DMS53 (cell line): ENCODE results near the gene TMEM132C.
A peak's percentile ranks its signal among the peaks of the same experiment; 100 is the strongest.

ENCODE experiments used
- DNase-seq: peaks from one replicate; lab custom pipeline; 2025; lab: John Stamatoyannopoulos, UW

TMEM132C gene

DNA sequence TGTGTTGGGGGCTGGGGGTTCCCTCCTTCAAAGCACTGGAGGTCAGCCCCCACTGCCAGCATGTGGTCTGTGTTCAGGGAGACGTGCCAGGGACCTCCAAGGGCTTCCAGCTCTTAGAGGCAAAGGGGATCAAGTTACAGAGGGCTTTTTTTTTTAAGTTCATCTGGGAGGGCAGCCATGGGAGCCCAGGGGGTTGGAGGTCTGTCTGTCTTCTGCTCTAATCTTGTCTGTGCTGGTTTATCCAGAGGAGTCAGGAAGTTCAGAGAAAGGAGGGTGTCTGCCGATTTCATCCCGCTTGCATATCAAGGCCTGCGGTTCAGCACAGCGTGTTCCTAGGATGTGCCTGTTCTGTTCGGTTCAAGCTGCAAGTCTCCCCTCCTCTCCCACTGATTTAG lies 72.2 kb downstream of the TMEM132C start:
- no peak for DNase-seq

DNA sequence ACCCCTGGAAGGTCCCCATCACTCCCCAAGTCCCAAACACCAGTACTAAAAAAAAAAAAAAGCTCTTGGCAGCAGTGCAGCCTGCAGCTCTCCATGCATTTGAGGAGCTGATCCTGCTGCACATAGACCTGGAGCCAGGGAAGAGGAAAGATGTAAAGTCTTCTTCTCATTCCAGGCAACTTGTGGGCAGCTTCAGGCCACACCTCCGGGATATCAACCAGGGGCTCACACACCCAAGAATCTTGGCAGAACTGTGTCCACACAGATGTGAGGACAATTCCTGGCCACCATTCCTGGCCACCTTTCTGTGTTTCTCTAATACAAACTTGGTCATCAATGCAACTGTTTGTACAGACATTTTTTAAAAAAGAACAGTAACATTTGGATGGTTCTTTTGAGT lies 72.7 kb downstream of the TMEM132C start:
- DNase-seq = no peak

DNA sequence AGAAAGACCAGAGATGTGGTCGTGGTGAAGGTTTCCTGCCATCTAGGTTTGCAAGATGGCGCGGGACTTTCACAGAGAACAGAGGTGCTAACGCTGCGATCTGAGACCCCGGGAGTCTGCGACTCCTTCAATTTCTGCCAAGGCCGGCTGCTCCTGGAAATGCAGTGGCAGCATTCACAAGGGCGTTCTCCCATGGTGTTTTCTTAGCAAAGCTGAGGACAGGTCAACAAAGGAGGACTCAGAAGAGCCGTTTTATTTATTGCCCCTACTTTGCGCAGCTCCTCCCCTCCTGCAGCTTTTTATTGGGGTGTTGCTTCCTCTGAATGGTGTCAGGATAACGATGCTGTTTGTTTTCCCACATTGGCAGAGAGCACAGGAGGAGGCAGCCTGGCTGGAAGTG lies 86.3 kb downstream of the TMEM132C start:
- no peak for DNase-seq

DNA sequence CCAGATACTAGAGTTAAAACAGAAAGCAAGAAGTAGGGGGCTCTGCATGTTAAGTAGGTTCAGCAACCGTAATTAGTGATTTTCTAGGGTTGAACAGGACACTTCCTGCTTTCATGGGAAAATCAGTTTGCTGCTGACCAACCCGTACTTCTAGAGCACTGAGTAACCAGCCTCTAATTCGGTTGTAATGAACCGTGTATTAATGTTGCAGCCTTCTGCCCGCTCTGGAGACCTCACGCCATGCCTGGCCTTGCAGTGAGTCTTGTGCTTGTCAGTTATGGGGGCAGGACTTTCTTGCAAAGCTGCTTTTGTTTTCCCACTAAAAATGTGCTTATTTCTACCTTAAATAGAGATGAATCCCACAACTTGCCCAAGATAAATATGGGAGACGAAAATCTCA lies 89.6 kb downstream of the TMEM132C start:
- no peak for DNase-seq

DNA sequence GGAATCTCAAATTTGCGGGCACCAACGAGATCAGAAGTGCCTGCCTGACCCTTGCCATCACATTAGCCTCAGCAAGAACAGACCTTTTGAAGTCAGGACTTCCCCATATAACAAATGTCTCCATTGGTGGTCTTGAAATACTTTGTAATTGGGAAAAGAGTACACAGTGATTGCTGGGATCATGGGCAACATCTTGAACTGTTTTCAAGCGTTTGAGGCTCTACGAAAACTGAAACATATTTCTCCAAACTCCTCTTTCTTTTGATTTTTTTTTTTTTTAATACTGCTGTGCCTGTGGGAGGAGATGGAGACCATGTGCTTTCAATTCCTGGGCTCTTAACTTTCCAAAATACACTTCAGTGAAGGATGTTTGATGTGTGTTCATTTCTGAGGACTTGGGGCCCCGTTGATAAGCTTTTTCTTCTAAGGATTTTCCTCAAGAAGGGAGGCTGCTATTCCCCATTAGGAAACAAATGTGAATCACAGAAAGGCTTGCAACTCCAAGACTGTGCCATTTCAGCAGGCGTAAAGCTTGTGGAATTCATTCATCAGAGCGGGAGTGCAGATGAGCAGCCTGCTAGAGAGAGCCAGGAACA lies 94.5 kb downstream of the TMEM132C start:
- no peak for DNase-seq

DNA sequence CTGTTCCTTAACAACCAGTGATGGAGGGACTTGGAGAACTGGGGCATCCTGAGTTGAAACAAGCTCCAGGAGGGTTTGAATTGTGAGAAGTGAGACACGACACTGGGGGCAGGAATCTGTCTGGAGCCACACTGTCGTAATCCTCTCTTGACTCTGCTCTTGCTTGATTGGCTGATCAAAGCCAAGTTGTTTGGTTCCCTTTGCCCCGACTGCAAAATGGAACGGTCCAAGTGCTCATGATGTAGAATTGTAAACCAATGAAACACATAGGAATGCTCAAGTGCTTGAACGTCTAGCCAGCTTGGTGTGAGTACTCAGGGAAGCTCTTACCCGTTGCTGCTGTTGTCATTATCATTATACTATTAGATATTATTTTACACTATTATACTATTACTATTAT lies 98.1 kb downstream of the TMEM132C start:
- DNase-seq = no peak

DNA sequence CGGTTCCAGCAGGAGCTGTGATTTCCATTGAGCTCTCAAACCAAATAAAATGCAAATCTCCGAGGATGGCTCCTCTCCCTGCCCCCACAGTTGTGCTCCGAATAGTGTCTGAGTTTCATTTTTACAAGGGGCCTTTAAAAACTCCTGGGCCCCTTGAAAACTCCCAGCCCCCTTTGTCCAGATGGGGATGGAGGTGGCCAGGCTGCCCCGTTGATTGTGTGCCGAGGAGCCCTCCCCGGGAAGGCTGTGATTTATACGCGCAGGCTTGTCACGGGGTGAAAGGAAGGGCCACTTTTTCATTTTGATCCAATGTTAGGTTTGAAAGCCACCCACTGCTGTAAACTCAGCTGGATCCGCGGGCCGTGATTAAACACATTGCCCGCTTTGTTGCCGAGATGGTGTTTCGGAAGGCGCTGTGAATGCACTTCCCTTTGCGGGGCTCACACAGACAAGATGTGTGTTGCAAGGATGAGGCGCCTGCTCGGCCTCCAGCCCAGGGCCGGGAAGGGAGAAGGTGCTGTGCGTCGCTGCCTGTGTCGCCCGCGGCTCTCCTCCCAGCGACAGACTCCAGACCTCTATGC lies 98.8 kb downstream of the TMEM132C start:
- DNase-seq = no peak

DNA sequence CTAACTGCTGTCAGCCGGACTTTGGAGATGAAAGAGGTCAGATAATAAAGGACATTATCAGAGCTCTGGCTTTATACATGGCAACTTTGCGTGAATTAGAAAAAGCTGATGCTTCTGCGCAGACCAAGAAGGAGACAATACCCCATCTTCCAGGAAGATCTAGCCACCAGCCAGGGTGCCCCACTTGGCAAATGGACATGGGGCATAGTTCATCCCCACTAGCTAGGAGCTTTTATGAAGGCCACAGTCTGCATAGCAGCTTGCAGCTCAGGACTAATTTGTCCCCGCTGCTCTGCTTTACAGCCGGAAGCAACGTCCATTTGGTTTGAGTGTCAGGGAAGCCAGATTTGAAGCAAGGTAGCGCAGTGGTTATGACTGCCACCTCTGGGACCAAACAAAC lies 101.0 kb downstream of the TMEM132C start:
- no peak for DNase-seq

DNA sequence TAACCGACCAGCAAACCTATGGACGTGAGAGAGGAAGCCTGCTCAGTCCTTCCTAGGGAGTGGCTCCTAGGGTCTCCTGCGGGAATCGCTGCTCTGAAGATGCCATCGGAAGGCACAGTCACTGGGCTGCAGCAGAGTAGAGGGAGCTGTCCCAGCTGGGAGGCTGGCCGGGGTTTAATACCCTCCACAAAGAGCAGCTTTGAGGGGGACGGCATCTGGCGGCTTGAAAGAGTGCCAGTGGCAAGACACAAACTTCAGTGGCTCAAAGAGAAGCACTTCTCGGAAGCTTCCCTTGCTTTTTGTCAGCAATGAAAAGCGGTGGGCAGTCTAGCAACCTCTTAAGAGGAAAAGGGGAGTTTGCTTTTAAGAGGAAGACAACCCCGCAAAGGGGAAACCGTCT lies 114.6 kb downstream of the TMEM132C start:
- DNase-seq = no peak

DNA sequence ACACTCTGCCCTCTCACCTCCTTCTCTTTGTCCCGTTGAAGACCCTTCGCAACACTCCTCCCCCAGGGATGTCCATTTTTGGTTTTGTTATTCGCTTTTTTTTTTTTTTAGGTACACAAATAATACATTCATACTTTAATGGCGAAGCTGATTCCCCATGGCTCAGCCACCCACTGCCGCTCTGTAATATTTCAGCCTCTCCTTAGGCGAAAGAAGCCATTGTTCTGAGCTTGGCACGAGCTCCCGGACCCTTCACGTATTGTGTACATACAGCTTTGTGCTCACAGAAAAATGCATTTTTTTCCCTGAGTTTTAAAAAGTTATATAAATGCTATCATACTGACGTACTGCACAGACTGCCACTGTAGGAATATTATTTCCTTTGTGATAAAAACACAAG lies 115.0 kb downstream of the TMEM132C start:
- DNase-seq = no peak

DNA sequence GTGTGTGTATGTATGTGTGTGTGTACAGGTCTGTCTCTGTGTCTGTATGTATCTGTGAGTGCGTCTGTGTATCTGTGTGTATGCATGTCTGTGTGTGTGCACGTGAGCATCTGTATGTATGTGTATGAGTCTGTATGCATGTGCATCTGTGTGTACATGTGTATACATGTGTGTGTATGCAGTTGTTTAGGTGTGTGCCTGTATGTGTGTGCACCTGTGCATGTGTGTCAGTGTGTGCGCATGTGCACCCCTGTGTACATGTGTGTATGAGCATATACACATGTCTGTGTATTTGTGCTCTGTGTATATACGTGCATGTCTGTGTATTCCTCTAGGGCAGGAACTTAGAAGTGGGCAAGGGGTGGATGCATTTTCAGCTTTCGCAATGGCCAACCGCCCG lies 116.0 kb downstream of the TMEM132C start:
- no peak for DNase-seq

DNA sequence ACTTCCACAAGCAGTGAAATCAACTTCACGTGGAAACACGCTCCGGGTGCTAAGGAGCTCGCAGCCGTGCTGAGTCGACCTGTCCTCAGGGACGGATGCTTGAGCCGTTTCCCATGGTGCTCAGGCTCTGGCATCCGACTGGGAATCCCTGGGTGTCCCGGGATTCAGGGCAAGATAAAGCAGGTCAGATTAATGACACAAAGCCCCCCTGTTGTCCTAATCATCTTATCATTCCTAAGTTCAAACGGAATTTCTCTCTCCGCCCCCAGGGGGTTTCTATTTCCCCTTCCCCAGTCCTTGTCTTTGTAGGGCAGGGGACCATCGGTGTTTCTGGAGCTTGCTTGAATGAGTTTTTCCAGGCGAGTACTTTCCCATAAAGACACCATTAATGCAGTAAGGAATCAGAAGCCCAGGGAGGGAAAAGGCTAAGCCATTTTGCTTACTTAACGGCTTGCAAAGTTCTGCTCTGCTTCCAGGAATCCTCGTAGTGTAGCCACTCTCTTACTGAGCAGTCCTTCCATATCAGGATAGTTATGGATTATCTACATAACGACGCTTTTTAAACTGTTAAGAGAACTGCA lies 116.5 kb downstream of the TMEM132C start:
- DNase-seq = no peak

DNA sequence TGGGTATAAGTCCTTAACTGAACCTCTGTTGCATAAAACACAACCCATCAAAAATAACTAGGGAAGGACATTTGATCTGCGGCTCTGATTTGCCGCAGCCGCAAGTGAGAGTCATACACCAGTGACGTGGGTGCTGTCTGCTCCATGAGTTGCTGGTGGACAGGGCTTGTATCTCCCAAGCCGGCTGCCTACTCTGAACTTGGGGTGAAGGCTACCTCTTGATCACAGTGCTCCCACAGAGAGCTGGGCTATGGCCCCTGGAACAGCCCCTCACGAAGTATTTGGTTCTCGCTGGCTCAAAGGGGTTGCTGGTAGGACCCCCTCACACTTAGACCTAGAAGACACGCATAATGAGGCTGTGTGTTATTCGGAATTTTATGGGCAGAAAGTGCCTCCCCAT lies 118.8 kb downstream of the TMEM132C start:
- DNase-seq = no peak

DNA sequence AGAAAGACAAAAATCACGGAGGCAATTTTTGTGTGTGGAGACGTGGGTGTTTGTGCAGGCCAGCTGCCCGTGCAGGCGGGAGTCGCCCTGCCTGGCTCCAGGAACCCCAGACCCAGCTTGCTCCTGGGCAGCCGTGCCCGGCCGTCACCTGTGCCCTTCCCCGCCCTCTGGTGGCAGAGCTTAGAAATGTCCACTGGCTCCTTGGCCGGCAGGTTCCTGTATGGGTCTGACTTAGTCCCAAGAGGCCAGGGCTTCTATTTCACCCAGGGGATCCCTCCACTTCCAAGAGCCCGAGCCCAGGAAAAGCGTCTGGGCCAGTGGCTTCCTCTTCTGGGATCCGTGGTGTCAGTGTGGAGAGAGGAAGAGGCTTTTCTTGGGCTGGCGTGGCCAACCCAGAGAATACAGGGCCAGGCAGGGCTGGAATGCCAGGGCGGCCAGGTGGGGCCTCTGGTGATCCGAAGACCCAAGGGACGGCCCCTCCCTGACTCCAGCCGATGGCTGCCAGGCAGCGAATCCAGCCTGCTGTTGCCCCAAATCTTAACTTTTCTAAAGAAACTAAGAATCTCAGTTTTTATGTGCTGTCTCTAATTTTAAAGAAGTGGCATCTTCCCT lies 120.9 kb downstream of the TMEM132C start:
- DNase-seq = peak; percentile 57

DNA sequence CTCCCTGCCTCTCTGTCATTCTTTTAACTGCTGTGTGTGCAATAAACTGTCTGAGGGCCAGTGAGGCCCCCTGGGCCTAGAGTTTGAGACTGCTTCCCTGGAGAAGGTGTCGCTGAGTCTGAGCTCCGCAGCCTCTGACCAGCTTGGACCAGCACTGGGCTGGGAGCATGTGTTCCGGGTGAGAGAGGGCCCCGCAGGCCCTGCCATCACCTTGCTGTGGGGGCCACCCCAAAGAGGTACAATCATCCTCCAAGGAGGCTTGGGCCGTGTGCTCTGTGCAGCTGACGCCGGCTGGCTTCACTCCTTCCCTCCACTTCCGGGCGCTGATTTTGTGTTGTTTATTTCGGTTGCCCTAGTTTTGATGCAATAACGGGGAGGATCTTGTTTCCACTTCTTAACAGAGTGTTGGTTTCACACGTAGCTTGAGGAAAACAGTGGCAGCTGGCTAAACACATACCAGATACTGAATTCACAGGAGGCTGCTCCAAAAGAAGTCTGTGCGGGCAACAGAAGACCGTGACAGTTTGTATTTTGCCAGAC lies 121.6 kb downstream of the TMEM132C start:
- DNase-seq = no peak

DNA sequence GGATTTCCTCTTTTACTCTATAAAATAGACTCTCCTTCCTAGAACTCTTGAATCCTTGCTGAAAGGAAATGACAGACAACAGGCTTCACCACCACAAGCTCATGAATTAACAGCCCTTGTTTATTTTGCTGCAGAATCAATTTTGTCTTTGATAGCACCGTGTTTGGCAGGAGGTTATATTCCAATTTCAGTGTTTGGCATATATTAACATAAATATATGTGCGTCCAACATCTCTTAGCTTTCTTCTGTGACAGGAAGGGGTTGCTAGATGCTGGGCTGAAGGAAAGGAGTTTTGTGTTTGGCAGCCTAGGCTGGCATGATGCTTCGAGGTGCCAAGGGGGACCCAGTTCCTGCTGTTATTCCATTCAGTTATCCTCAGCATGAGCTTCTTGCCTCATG lies 126.4 kb downstream of the TMEM132C start:
- no peak for DNase-seq

DNA sequence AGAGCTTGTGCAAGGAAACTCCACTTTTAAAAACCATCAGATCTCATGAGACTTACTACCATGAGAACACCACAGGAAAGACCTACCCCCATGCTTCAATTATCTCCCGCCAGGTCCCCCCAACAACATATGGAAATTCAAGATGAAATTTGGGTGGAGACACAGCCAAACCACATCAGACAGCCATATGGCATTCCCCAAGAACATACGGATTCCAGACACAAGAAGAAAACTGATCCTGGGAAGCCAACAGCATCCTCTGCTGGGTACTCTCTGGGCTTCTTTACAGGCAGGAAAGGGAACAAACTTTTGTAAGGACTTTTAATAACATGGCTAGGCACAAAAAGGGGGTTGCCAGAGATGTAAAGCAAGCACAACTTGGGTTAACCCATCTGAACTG lies 127.2 kb downstream of the TMEM132C start:
- DNase-seq = no peak

DNA sequence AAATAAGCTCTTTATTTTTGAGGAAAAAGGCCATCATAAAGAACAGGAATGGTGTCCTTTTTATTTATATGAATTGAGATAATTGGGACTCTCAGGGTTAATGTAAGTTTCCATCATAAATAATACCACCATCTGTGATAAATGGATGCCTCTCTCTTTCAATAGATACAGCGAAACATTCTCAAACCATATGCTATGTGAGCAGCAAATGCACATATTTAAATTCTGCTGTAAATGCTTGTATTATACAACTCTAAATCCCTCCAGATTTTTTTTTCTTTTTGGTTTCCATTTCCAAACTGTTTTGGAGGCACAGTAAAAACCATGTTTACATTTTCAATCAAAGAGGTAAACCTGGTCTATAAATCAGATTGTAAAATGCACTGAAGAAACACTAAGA lies 132.3 kb downstream of the TMEM132C start:
- no peak for DNase-seq

DNA sequence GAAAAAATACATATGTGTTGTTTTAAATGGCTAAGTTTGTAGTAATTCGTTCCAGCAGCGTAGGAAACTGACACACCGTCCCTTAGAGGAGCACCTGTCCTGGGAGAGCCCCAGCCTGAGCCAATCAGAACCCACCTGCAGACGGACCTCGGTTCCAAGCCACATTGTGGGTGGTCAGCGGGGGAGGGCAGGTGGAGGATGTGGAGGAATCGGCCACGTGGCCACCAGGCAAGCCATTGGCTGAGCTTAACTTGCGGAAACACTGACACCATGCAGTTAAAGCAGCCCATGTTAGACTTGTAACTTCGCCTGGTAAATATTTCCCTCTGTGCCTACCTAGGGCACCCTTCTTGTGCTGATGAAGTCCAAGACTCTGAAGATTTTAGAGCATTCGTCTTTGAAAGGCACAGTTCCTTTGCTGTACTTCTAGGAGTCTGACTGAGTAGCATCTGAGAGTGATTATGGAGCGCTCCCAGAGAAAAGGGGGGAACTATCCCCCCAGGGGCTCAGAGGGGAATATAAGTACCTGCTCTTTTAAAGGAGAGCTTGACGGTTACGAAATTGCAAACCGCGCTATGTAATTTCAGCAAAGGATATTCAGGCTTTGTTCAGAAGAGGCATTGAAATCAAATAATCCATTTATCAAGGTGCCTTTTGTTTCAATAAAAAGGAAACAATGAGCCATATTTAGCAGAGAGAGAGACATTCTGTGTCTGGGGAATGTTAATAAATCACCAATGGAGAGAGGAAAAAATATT lies 135.7 kb downstream of the TMEM132C start:
- no peak for DNase-seq

DNA sequence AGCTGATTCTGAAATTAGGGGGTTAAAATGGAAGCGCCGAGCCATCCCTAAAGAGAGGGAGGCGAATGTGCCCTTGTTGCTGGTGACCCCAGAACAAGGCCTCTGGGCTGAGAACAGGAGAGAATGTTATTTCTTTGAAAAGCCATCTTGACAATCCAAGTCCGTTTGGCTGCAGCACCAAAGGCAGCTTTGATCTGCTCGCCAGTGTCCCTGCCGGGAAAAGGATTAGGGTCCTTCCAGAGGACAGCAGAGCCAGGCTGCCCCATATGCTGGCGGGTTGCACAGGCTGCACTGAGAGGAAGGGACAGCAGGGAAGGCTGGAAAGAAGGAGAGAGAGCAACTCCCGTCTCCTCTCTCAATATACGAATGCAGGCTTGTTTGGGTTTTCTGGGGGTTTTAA lies 141.7 kb downstream of the TMEM132C start:
- DNase-seq = no peak

DNA sequence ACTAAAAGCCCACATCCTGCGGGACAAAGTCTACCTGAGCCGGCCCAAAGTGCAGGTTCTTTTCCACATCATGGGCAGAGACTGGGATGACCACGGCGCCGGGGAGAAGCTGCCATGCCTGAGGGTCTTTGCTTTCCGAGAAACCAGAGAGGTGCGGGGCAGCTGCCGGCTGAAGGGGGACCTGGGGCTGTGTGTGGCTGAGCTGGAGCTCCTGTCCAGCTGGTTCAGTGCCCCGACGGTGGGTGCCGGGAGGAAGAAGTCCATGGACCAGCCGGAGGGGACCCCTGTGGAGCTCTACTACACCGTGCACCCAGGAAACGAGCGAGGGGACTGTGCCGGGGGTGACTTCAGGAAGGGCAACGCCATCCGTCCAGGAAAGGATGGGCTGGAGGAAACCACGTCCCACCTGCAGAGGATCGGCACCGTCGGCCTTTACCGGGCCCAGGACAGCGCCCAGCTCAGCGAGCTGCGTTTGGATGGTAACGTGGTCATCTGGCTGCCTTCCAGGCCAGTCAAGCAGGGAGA lies 148.1 kb downstream of the TMEM132C start:
- no peak for DNase-seq

DNA sequence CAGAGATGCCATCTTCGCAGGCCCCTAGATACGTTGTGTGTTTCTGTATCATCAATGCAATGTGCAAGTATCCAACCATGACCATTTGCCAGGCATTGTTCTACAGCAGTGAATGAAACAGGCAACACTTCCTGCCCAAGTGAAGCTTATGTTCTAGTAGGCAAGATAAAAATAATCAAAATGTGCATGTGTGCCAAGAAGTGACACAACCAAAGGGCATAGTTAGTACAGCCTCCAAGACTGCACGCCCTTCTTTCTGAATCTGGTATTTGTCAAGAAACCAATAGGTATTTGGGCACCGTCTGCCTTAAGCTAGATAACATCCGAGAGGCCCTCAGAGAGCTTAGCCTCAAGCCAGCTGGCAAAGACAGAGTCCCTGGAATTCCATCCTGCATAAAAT lies 152.0 kb downstream of the TMEM132C start:
- no peak for DNase-seq
